T-helper 2 cell treated with Interferon-gamma antibody and Interleukin-4, amounts not matched to agents 100 ng/mL and 5 ng/mL, for 36 hours (primary cell): ENCODE results near the gene AUP1. TPM values are rescaled to one million over a fixed set of nuclear protein-coding genes. Genes with fewer than 3 reads are reported as not detected.

Experiments used
- intact Hi-C: fragments of 100-400 bp; cut with micrococcal nuclease; formaldehyde crosslinking; loops from one replicate; pipeline ENCODE4 v1.15.1; 2023
- total RNA-seq: library from RNA; stranded (reverse); gene quantifications from 2 replicates; pipeline ENCODE4 v1.2.3, GENCODE V29; 2022

AUP1 gene
- total RNA-seq, 1 donor from 2014 or later: 148 TPM

DNA sequence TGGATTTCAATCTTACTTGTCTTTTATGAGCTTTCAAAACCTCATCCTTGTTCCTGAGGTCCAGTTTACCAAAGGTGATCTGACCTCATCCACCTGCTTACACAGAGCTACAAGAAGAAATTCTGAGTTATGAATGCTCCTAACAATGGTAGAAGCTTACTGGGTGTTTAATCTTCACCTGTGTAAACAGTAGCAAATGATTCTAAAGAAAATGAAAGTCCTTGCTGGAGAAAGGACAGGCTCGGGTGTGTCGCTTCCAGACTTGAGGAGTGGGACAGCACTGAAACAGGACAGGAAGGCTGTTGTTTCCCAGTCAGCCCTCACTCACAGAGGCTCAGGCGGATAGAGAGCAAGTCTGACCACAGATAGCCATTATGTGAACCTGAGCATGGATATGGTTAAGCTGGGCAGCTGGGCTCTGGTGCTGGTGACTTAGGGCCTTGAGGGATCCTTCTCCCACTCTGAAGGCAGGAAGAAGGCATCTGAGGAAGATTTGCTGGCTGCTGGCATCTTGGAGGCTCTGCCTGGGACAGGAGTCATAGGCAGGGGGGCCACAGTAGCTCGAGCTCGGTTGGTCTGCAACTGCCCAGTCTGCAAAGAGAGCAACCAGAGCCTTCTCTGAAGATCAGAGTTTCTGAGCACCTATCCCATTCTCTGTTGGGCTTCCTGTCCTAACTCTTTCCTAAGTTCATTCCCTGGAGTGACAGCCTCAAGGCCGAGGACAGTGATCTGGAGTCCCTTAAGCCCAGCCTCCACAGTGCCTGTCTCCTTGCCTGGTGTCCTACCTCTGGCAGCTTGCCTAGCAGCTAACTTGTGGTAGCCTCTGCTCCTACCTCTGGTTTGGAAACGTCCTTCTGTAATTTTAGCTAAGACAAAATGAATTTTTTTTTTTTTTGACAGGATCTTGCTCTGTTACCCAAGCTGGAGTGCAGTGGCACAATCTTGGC is 29.1 kb upstream of the AUP1 start:
- intact Hi-C loops: loop anchor here (10.0 kb wide), 1 partner anchor 276 kb away; the partner anchor contains the start of gene HK2

DNA sequence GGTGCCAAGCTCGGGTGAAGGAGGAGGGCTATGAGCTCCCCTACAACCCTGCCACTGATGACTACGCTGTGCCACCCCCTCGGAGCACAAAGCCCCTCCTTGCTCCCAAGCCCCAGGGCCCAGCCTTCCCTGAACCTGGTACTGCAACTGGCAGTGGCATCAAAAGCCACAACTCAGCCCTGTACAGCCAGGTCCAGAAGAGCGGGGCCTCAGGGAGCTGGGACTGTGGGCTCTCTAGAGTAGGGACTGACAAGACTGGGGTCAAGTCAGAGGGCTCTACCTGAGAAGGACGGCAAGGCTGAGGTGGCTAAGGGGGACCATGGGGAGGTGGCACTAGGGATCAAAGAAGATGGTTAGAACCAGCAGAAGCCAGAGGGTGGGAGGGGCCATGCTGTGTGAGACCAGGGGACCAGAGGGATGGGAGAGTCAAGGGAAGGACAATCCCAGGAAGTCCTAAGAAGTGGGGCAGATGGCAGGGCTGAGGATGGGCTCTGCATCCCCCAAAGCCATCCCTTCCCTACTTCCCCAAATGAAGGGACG is 27.4 kb upstream of the AUP1 start:
- intact Hi-C loops: loop anchor here (10.0 kb wide), 1 partner anchor 278 kb away; the partner anchor contains the start of gene HK2

DNA sequence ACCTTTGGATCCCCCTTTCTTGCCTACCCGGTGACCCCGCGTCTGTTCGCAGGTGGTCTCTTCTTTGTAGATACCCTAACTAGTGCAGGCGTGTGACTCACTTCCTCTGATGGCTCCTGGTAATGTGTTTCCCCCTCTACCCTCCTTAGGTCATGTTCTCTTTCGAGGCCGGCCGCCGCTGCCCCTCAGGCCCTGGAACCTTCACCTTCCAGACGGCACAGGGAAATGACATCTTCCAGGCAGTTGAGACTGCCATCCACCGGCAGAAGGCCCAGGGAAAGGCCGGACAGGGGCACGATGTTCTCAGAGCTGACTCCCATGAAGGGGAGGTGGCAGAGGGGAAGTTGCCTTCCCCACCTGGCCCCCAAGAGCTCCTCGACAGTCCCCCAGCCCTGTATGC is 26.7 kb upstream of the AUP1 start:
- intact Hi-C loops: loop anchor here (10.0 kb wide), 1 partner anchor 279 kb away; the partner anchor contains the start of gene HK2

DNA sequence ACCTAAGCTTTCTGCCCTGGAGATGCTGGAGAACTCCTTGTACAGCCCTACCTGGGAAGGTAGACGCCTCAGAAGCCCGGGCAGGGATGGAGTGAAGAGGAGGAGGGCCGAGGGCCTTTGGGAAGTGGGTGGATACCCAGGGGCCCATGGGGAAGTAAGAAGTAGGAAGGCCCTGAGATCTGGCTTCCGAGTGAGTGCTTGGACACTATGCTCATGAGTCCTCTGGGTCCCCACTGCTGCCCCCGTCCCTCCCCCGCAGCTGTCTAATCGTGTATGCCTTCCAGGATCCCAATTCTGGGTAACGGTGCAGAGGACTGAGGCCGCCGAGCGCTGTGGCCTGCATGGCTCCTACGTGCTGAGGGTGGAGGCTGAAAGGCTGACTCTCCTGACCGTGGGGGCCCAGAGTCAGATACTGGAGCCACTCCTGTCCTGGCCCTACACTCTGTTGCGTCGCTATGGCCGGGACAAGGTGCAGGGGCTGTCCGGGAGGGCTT is 26.2 kb upstream of the AUP1 start:
- intact Hi-C loops: loop anchor here (2.0 to 10.0 kb wide), 4 partner anchors 19 to 279 kb away; partner anchors contain the start of genes HK2 and PCGF1

DNA sequence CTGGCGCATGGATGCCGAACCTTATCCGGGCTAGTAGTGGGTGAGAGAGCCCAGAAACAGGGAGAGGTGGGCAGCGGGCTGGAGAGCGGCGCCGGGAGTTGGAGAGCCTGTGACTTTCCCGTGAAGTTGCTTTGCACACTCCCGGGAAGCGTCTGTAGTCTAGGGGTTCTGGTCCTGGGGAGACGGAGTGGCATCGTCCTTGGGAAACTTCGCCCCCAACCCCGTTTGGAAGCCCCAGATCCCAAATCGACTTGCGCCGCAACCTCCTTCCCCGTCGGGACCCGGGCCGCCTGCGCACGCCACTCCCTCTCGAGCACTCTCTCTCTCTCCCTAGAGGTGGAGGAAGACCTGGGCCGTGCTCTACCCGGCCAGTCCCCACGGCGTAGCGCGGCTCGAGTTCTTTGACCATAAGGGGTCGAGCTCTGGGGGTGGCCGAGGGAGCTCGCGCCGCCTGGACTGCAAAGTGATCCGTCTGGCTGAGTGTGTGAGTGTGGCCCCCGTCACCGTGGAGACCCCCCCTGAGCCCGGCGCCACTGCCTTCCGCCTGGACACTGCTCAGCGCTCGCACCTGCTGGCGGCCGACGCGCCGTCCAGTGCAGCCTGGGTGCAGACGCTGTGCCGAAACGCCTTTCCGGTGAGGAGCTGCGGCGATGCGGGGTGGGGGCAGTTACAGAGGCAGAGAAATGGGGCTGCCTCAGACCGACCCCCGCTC is 25.5 kb upstream of the AUP1 start:
- intact Hi-C loops: loop anchor here (1.0 to 10.0 kb wide), 7 partner anchors 20 to 280 kb away; partner anchors contain the start of genes AUP1, HK2, HTRA2 and PCGF1

DNA sequence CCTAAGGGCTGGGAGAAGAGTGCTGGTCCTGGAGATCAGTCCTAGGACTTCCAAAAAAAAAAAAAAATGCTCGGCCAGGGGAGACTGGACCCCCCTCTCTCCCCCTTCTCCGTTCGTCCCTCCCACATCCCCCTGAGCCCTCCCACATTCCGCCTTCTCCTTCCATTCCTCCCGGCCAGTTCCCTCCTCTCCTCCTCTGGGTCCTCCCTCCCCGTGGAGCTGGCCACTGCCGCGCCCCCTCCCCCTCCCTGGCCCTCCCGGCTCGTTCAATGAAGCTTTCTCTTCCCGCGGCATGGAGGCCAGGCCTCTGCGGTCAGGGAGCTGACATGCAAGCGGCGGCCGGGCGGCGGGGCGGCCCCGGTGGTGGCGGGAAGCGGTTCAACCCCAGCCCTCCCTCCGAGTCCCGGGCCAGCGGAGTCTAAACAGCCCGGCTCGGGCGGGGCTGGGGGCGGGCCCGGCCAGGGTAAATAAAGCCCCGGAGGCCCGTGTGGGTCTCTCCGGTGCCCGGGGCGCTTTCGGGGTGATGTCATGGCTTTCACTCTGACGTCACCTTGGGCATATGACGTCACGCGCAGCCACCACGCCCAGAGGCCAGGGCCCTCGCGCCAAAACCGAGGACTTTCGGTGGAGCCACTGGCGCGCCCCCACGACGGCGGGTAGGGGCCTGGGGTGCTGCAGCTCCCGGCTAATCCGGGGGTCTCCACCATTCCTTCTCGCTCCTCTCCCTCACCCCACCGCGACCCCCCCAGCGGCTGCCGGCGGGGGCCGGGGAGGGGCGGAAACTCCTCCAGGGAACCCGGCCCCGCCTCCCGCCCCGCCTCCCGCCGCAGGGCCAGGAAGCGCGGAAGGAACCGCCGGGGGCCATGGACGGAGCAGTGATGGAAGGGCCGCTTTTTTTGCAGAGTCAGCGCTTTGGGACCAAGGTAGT is 24.6 kb upstream of the AUP1 start, which contains the start of the genes DOK1 and LOXL3:
DOK1 (plus strand) TSS at position 829 of the 928 bp plus-strand sequence; CDS start at position 864, 35 bp downstream.
LOXL3 (minus strand) TSS at position 51 of the 928 bp plus-strand sequence. CDS start 1,308 bp downstream, outside the sequence.
- intact Hi-C loops: loop anchor here (1.0 to 10.0 kb wide), 7 partner anchors 21 to 281 kb away; partner anchors contain the start of genes AUP1, HK2, HTRA2 and PCGF1

DNA sequence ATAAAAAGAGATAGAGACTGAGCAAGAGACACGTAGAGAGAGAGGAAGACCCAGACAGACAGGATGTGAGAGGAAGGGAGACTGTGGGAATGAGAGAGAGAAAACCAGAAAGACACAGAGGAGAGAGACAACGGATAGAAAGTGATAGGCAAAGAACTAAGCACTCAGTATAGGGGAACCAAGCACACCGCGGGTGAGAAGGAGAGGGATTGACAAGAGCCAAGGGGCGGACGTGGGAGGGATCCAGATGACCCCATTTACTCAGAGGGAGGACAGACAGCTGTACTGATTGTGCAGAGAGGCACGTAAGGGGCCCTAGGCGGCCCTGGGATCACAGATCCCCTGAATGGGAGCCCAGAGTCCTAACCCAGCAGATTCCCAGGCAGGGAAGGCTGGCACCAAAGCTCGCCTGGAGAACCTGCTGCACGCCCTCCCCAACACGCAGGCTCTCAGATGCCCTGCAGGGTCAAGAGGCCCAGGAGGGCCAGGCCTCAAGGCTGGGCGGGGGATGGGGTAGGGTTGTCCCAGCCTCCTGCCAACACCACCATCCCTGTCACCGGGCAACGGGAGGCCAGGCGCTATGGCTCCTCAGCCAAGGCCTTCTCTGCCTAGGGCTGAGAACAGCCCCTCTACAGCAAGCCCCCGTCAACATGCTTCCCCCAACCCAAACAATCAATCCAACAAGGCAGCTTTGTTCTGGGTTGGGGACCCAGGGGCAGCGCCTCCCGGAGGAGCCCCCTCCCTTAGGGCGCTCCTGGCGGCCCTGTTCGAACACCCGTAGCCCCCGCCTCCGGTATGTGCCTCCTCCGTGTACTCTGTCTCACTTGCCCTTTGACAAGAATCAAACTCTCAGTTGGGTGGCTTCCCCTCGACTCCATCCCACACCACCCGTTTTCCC is 23.7 kb upstream of the AUP1 start:
- intact Hi-C loops: loop anchor here (10.0 kb wide), 1 partner anchor 282 kb away; the partner anchor contains the start of gene HK2

DNA sequence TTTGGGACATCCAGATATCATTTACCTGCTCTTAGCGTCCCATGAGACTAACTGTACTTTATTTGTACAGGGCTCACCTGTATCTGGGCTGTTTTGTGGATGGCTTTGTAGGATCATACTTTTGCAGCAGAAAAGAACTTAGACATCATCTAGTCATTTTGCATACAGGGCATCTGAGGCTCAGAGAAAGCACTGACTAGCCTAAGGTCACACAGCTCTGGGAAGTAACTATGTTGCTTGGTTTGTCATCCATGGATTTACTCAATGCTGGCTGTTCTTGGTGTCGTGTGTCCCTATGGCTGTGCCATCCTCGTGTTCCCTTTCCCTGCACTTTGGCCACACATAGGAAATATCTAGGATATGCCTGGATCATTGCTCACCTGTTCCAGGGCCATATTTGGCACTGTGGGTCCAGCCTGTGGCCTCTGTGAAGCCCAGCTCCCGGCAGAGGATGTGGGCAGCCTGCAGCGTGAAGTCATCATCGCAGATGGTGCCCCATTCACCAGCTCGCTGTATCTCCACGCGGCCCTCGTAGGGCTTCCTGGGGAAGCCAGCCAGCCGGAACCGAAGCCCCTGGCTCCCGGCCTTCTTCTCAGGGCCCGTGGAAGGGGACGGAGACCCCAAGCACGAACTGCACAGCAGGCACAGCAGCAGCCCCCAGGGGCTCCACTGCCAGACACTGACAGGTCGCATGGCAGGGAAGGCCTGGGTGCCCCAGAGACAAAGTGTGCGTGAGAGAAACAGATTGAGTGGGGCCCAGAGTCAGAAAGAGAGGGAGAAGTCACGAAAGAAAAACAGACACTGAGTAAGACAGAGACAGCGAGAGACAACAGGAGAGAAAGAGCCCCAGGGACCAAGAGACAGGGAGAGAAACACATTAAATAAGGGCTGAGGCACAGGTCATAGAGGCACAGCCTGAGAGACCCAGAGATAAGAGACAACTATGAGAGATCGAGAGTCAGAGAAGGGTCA is 22.7 kb upstream of the AUP1 start:
- intact Hi-C loops: loop anchor here (10.0 kb wide), 1 partner anchor 283 kb away; the partner anchor contains the start of gene HK2

DNA sequence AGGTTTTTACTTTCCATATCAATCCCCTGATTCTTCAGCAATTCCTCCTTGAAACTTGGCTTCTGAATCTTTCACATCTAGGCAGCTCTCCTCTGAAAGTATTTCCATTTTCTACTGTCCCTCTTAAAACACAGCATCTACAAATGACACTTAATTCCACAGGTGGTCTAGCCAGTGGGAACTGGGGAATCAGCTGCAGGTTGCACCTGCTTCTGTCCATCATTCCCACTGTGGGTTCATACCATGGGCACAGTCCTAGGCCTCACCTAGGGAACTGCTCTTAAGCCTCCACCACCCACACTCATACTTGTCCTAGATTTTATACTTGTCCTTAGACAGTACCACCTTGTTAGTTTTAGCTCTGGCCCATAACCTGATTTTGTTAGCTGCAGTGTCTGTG is 22.0 kb upstream of the AUP1 start:
- intact Hi-C loops: loop anchor here (10.0 kb wide), 1 partner anchor 283 kb away; the partner anchor contains the start of gene HK2

DNA sequence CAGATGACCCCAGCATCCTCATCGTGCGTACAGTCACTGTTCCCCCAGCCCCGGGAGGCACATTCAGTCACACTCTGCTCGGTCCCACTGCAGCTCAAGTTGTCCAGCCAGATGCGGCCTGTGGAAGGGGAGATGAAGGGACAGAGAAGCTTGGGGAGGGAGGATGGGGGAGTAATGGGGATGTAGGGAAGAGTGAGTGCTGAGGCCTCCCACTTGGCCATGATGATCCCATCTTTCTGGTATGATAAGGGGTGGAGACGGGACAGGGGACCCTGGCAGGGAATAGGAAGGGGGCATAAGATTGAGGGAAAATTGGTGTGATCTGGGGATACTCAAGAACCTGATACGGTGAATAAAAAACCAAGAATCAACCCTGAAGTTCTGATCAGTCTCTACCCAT is 20.7 kb upstream of the AUP1 start:
- intact Hi-C loops: loop anchor here (10.0 kb wide), 1 partner anchor 285 kb away; the partner anchor contains the start of gene HK2

DNA sequence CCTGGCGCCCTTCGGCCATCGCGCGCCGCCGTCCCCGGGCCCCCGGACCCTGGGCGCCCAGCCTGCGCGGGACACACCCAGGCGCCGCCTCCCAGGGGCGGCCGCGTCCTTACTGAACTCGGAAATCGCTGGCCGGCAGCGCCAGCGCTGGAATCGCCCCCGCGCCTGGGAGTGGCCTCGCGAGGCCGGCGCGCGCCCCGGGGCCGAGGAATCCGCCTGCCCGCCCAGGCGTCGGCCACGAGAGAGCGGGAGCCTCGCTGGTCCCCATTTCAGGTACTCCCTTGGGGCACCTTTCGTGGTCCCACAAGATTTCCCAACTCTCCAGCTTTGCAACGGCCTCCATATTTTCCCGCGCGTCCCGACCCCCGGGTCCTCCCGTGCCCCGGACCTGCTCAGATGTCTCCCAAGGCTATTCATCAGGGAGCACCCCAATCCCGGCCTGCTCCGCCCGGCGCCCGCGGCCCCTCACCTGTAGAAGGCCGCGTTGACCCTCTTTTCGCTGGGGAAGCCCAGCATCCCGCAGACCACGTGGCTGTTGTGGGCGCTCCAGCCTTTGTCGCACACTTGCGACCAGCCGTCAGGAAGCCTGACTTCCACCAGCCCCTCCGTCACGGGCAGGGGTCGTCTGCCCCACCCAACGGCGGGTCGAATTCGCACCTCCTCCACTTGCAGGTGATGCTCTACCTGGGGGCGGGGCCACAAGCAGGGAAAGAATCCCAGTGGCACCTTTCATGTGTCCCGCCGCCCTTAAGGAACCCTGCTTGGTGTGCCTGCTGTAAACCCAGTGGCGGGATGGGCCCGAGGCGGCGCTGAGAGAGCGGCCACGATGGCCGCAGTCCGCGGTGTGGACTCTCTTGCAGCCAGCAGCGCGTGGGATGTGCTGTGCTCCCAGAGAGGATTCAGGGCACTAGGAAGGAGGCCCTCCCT is 19.7 kb upstream of the AUP1 start:
- intact Hi-C loops: no loop called here

DNA sequence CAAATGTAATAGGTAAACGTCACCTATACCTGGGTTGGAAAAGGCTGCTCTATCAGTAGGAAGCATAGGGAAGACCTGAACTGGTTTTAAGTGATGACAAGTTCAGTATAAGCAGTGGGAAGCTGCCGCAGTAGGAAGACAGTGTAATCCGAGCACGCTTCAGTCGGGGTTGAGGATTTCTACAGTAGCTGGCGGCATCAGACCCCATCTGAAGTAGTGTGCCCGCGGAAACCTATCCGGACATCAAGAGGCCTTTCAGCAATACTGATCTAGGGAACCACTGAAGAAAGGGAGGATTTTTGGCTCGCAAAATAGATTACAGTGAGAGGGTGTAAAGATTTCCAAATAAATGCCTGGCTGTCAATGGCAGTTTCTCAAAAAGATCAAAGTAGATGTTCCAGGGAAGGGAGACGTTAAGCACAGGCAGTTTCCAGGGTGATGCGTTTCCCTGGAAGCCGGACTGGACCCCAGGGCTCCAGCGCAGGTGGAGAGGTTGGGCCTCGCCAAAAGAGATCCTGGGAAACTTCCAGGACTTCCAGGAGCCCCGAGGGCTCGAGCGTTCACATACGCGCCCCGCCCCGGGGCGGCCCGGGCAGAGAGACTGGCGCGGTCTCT is 18.9 kb upstream of the AUP1 start:
- intact Hi-C loops: no loop called here

DNA sequence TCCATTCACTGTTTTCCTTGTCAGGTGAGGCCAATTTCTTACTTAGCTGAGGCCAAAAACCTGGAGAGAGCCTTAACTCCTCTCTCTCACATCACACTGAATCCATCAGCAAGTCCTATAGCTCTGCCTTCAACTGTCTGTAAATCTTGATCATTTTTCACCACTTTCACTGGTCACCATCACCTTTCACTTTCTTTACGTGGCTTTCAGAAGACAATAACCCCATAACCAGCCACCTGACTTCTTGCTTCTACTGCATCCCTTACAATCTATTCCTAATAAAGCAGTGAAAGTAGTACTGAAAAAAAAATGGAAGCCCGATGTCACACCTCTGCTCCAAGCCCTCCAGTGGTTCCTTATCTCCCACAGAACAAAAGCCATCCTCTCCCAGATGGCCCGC is 16.5 kb upstream of the AUP1 start:
- intact Hi-C loops: no loop called here

DNA sequence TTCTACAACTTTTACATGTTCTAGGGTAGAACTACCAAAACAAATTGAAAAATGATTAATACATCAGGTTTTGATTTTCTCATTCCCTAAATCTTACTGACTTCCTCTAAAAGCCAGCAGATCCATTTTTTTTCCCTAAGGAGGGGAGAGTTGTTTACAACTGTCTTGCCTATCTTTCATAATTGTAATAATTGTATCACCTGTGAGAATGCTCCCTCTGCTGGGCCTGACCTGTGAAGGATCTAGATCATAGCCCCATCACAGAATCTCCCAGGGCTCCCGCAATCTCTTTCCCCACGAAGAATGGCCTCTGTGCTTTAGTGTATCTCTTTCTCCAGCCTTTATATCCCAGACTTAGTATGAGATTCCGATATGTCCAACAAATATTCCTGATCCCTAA is 15.1 kb upstream of the AUP1 start:
- intact Hi-C loops: no loop called here

DNA sequence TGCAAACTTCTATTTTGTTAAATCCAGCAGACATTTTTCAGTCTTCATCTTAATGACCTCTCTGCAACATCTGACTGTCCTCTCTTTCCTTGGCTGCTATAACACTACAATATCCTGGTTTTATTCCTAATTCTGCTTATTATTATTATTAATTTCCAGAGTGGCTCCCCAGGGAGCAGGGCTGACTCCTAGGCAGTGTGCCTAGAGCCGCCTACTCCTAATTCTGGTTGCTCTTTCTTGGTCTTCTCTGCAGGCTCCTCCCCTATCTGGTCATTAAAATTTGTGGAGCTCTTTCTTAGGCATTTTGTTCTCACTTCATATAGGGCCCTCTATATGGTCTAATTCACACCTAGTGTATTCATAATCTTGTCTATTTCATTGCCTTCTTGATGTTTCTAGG is 13.5 kb upstream of the AUP1 start:
- intact Hi-C loops: no loop called here

DNA sequence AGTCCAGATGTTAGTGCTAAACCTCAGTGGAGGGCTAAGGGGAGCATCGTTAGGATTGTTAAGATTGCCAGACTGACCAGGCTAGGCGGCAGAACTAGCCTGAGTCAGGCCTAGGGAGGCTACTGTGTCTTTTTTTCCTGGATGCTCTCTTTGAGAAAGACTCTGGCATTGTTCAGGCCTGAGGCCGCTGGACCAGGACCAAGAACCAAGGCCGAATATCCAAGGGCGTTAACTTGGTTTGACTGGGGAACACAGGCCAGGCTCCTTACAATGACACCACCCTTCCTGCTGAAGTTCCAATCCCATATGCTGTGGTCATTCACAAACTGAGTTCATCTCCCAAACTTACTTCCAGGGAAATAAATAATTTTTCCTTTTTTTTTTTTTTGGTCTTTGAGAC is 10.8 kb upstream of the AUP1 start:
- intact Hi-C loops: no loop called here
